ENCODE data around the gene RPTN. TPM values are rescaled to one million over a fixed set of nuclear protein-coding genes. Genes with fewer than 3 reads are reported as not detected.

Gene RPTN
- total and polyA plus RNA-seq, 9 donors, result not detected

GRCh38 chr1:152125834-152126443, 33.1 kb downstream of the RPTN start:
- 68 to 77% (median 71%) methylated on average over 6 of the region's 6 CpGs for WGBS, 3 donors
- no peak for DNase-seq
- Histone ChIP-seq H3K36me3 (no peaks in the 10 kb centered on the region), H3K9me3 (no peaks in the 10 kb centered on the region), H3K27ac (no peak overlapping the region), H3K27me3 (no peaks in the 10 kb centered on the region), H3K4me3 (no peak overlapping the region), H3K4me1 (ENCODE audit: insufficient read depth) (no peaks in the 10 kb centered on the region)
- TF ChIP-seq CTCF (IDR thresholded peaks at IDR 0.05), result no peak
- TF ChIP-seq EP300 (IDR thresholded peaks at IDR 0.05), result no peak
- no peak for TF ChIP-seq POLR2A (IDR thresholded peaks at IDR 0.05)
- intact Hi-C loops (cut with DNase I), result no loop called here

- Histone ChIP-seq H3K4me1 (ENCODE audit: insufficient read depth) (no peaks in the 10 kb centered on the region), H3K27me3 (no peaks in the 10 kb centered on the region), H3K4me3 (no peak overlapping the region), H3K36me3 (no peaks in the 10 kb centered on the region), H3K27ac (no peak overlapping the region), H3K9me3 (no peaks in the 10 kb centered on the region)
- WGBS, 3 donors, result 86 to 94% (median 86%) methylated on average over 1 of the region's 1 CpG
- intact Hi-C loops (cut with DNase I), result no loop called here
- no peak for DNase-seq
- no peak for TF ChIP-seq POLR2A (IDR thresholded peaks at IDR 0.05)
- no peak for TF ChIP-seq CTCF (IDR thresholded peaks at IDR 0.05)
- TF ChIP-seq EP300 (IDR thresholded peaks at IDR 0.05), result no peak
Measured at GRCh38 chr1:152118915-152119314, 40.1 kb downstream of the RPTN start.

GRCh38 chr1:152115344-152115743, 43.7 kb downstream of the RPTN start, which contains the start of gene TCHH:
TSS of gene TCHH (minus strand) at chr1:152115444. CDS start at chr1:152114080, 1,364 bp downstream.
- Histone ChIP-seq H3K9me3 (no peaks in the 10 kb centered on the region), H3K4me3 (no peak within 1 kb of the TSS), H3K4me1 (ENCODE audit: insufficient read depth) (peaks cover 2% of the 10 kb centered on the region), H3K27ac (no peak within 1 kb of the TSS), H3K36me3 (no peaks in the 10 kb centered on the region), H3K27me3 (no peaks in the 10 kb centered on the region)
- 49 to 53% (median 52%) methylated on average over 4 of the region's 4 CpGs for WGBS, 3 donors
- intact Hi-C loops (cut with DNase I), result no loop called here
- TF ChIP-seq POLR2A (IDR thresholded peaks at IDR 0.05), result no peak
- no peak for TF ChIP-seq EP300 (IDR thresholded peaks at IDR 0.05)
- no peak for TF ChIP-seq CTCF (IDR thresholded peaks at IDR 0.05)
- no peak for DNase-seq

- Histone ChIP-seq H3K27me3 (no peaks in the 10 kb centered on the region), H3K4me1 (ENCODE audit: insufficient read depth) (peaks cover 2% of the 10 kb centered on the region), H3K27ac (no peak overlapping the region), H3K4me3 (no peak overlapping the region), H3K36me3 (no peaks in the 10 kb centered on the region), H3K9me3 (peaks cover 0 to 8% of the 10 kb centered on the region in 2 donors)
- TF ChIP-seq EP300 (IDR thresholded peaks at IDR 0.05), result no peak
- no peak for TF ChIP-seq CTCF (IDR thresholded peaks at IDR 0.05)
- TF ChIP-seq POLR2A (IDR thresholded peaks at IDR 0.05), result no peak
- no peak for DNase-seq
- 22 to 25% (median 24%) methylated on average over 13 of the region's 13 CpGs for WGBS, 3 donors
- intact Hi-C loops (cut with DNase I), result no loop called here
Measured at GRCh38 chr1:152112885-152113432, 46.1 kb downstream of the RPTN start.

Measured in ovary (tissue), 9 donors.